Endodermal cell (in vitro differentiated cells): ENCODE data around the gene ZNF155. TPM values are rescaled to one million over a fixed set of nuclear protein-coding genes. Genes with fewer than 3 reads are reported as not detected.
A peak's percentile ranks its signal among the peaks of the same experiment; 100 is the strongest.

Experiments
- DNase-seq: peaks from one replicate; pipeline ENCODE4 v3.0.0-alpha.2; 2017
- H3K27ac ChIP-seq: 2 replicates; pipeline ENCODE4 v1.5.1; 2013; ENCODE audit warnings: mild to moderate bottlenecking, low read depth, low read length, moderate library complexity
- H3K27me3 ChIP-seq: 2 replicates; pipeline ENCODE4 v1.6.1; 2013; ENCODE audit warnings: mild to moderate bottlenecking, low read length, moderate library complexity; ENCODE audit not compliant: insufficient read depth, control insufficient read depth, poor library complexity, severe bottlenecking
- H3K36me3 ChIP-seq: 2 replicates; pipeline ENCODE4 v1.7.0; 2013; ENCODE audit warnings: mild to moderate bottlenecking, low read length, moderate library complexity; ENCODE audit not compliant: control insufficient read depth, insufficient read depth
- H3K4me1 ChIP-seq: one replicate; pipeline ENCODE4 v1.7.0; 2013; ENCODE audit warnings: low read length; ENCODE audit not compliant: control insufficient read depth, insufficient read depth
- H3K4me3 ChIP-seq: 2 replicates; pipeline ENCODE4 v1.5.1; 2013; ENCODE audit warnings: mild to moderate bottlenecking, low read length, moderate library complexity
- H3K9ac ChIP-seq: 2 replicates; pipeline ENCODE4 v1.6.1; 2013; ENCODE audit warnings: mild to moderate bottlenecking, low read length, moderate library complexity; ENCODE audit not compliant: poor library complexity, severe bottlenecking; ENCODE audit errors: extremely low read depth
- H3K9me3 ChIP-seq: 2 replicates; pipeline ENCODE4 v1.6.1; 2013; ENCODE audit warnings: mild to moderate bottlenecking, low read length, moderate library complexity; ENCODE audit not compliant: control insufficient read depth
- H3K27ac Mint-ChIP-seq: 2 replicates; pipeline ENCODE4 v1.8.0; 2020; ENCODE audit warnings: mixed read lengths
- H3K27me3 Mint-ChIP-seq: 2 replicates; pipeline ENCODE4 v1.8.0; 2021; ENCODE audit warnings: mild to moderate bottlenecking, mixed read lengths; ENCODE audit not compliant: insufficient read depth
- H3K36me3 Mint-ChIP-seq: 2 replicates; pipeline ENCODE4 v1.8.0; 2020; ENCODE audit warnings: low read depth, mixed read lengths
- H3K4me1 Mint-ChIP-seq: 2 replicates; pipeline ENCODE4 v1.8.0; 2020; ENCODE audit warnings: mixed read lengths
- H3K4me3 Mint-ChIP-seq: 2 replicates; pipeline ENCODE4 v1.8.0; 2020; ENCODE audit warnings: mild to moderate bottlenecking, moderate library complexity, mixed read lengths
- H3K9me3 Mint-ChIP-seq: 2 replicates; pipeline ENCODE4 v1.8.0; 2020; ENCODE audit warnings: mild to moderate bottlenecking, mixed read lengths
- CTCF ChIP-seq: fragments of 200-600 bp; sonication (generic); conservative IDR thresholded peaks from 2 replicates; pipeline ENCODE4 v1.5.0; 2021; ENCODE audit warnings: antibody characterized with exemption, mild to moderate bottlenecking
- WGBS, 2 experiments: methylation state at CpG; one replicate each; pipeline versions ENCODE4 v1.1.5 to v1.1.7; 2013; ENCODE audit warnings: missing lambda C conversion rate in 2 of 2, mixed read lengths in 1 of 2; ENCODE audit not compliant: insufficient coverage in 1 of 2, insufficient read length in 1 of 2; 5-methylcytosine and 5-hydroxymethylcytosine counted together
- total RNA-seq, 2 donors: library from RNA; stranded (reverse); fragmentation: NEBNext Ultra II Directional in 1 of 2; extraction: Animal tissue kit (Norgen Biotek cat#: 25700) in 1 of 2; gene quantifications; 2 replicates in 1 of 2; 3 replicates in 1 of 2; pipeline ENCODE4 v1.2.1, GENCODE V29; 2021

Gene ZNF155
- total RNA-seq, 2 donors from 2014 or later: 9.7 to 12.7 TPM

- peaks cover 9% of the 10 kb centered on the region for H3K4me1 Mint-ChIP-seq
- H3K4me3 Mint-ChIP-seq: peak overlapping the region; percentile 85
- WGBS, 2 experiments: 24 to 32% methylated on average over 7 to 8 of the region's 8 CpGs
- peaks cover 6% of the 10 kb centered on the region for H3K9me3 Mint-ChIP-seq
- Histone ChIP-seq H3K9ac (peak overlapping the region; percentile 49), H3K27ac (no peak overlapping the region), H3K4me3 (peak overlapping the region; percentile 93), H3K9me3 (no peaks in the 10 kb centered on the region), H3K27me3 (no peaks in the 10 kb centered on the region), H3K4me1 (no peaks in the 10 kb centered on the region), H3K36me3 (peaks cover 8% of the 10 kb centered on the region)
- no peak for TF ChIP-seq CTCF
- peaks cover 18% of the 10 kb centered on the region for H3K36me3 Mint-ChIP-seq
- no peak for DNase-seq
- peak overlapping the region; percentile 86 for H3K27ac Mint-ChIP-seq
- H3K27me3 Mint-ChIP-seq: peaks cover 14% of the 10 kb centered on the region
These were observed 18.2 kb downstream of the ZNF155 start for GRCh38 chr19:44002212-44002565.

- Histone ChIP-seq H3K27me3 (no peaks in the 10 kb centered on the region), H3K27ac (no peak within 1 kb of the TSS), H3K36me3 (peaks cover 5% of the 10 kb centered on the region), H3K9me3 (no peaks in the 10 kb centered on the region), H3K9ac (peak within 1 kb of the TSS; percentile 49), H3K4me3 (peak within 1 kb of the TSS; percentile 93), H3K4me1 (no peaks in the 10 kb centered on the region)
- peak; percentile 95 for DNase-seq
- Mint-ChIP-seq H3K27me3 (peaks cover 14% of the 10 kb centered on the region), H3K36me3 (peaks cover 19% of the 10 kb centered on the region), H3K4me3 (peak within 1 kb of the TSS; percentile 85), H3K4me1 (peaks cover 9% of the 10 kb centered on the region), H3K27ac (peak within 1 kb of the TSS; percentile 86), H3K9me3 (peaks cover 6% of the 10 kb centered on the region)
- TF ChIP-seq CTCF: no peak
- WGBS, 2 experiments: 1% methylated on average over 25 to 47 of the region's 48 CpGs
These were observed 18.8 kb downstream of the ZNF155 start, which contains the start of gene ZNF230 for GRCh38 chr19:44002566-44003460. Gene ZNF230, plus strand, starts transcription at chr19:44002957. Its CDS starts 4,122 bp downstream, at chr19:44007079.

- Mint-ChIP-seq H3K36me3 (peaks cover 24% of the 10 kb centered on the region), H3K27me3 (peaks cover 14% of the 10 kb centered on the region), H3K9me3 (peaks cover 11% of the 10 kb centered on the region), H3K4me3 (peak overlapping the region; percentile 85), H3K4me1 (peaks cover 9% of the 10 kb centered on the region), H3K27ac (no peak overlapping the region)
- H3K36me3 ChIP-seq: peaks cover 7% of the 10 kb centered on the region
- 10 to 11% methylated on average over 13 to 15 of the region's 15 CpGs for WGBS, 2 experiments
- H3K4me3 ChIP-seq: peak overlapping the region; percentile 93
- H3K9ac ChIP-seq: peak overlapping the region; percentile 42
- no peak for TF ChIP-seq CTCF
- H3K4me1 ChIP-seq: no peaks in the 10 kb centered on the region
- H3K27ac ChIP-seq: no peak overlapping the region
- DNase-seq: peak; percentile 60
- H3K9me3 ChIP-seq: no peaks in the 10 kb centered on the region
- no peaks in the 10 kb centered on the region for H3K27me3 ChIP-seq
These were observed 19.5 kb downstream of the ZNF155 start for GRCh38 chr19:44003461-44004009.
